HG03457 (cell line): Measurements from ENCODE around the gene KRT33A.
"Not testable (repeated sequence)": the region's sequence is repeated elsewhere in the genome, so short reads cannot be mapped to it uniquely, and the experiment has no call there.

ENCODE experiments used
- ATAC-seq: cut with Tn5 transposase; IDR thresholded peaks from one replicate; pipeline ENCODE4 v1.9.1; 2021; ENCODE audit warnings: moderate number of reproducible peaks; ENCODE audit not compliant: unreplicated experiment

The KRT33A gene

GRCh38 chr17:41366070-41366469 is 15.4 kb upstream of the KRT33A start:
- ATAC-seq, result no peak

- ATAC-seq, result no peak
Observed at GRCh38 chr17:41363881-41364280, 13.3 kb upstream of the KRT33A start.

GRCh38 chr17:41360296-41360995 is 9.8 kb upstream of the KRT33A start:
- ATAC-seq, result no peak

- ATAC-seq, result no peak
Observed at GRCh38 chr17:41354536-41354935, 3.9 kb upstream of the KRT33A start.

- ATAC-seq, result no peak
Observed at GRCh38 chr17:41352597-41353366, 2.2 kb upstream of the KRT33A start.

GRCh38 chr17:41351177-41351576 is 549 bp upstream of the KRT33A start:
- ATAC-seq, result no peak

- no peak for ATAC-seq
Observed at GRCh38 chr17:41347869-41348760, 2.5 kb downstream of the KRT33A start.

- not testable (repeated sequence) for ATAC-seq
Observed at GRCh38 chr17:41346421-41346820, 4.2 kb downstream of the KRT33A start.

GRCh38 chr17:41345992-41346391 is 4.6 kb downstream of the KRT33A start:
- ATAC-seq, result no peak

GRCh38 chr17:41343029-41343428 is 7.6 kb downstream of the KRT33A start:
- ATAC-seq, result no peak

- no peak for ATAC-seq
Observed at GRCh38 chr17:41340934-41341861, 9.4 kb downstream of the KRT33A start.

GRCh38 chr17:41340494-41340893 is 10.1 kb downstream of the KRT33A start:
- ATAC-seq, result no peak

- no peak for ATAC-seq
Observed at GRCh38 chr17:41339571-41340172, 11.0 kb downstream of the KRT33A start.

- ATAC-seq, result no peak
Observed at GRCh38 chr17:41338961-41339485, 11.6 kb downstream of the KRT33A start.

GRCh38 chr17:41335747-41336146 is 14.9 kb downstream of the KRT33A start:
- no peak for ATAC-seq

- ATAC-seq, result no peak
Observed at GRCh38 chr17:41334385-41335305, 16.0 kb downstream of the KRT33A start.

- ATAC-seq, result no peak
Observed at GRCh38 chr17:41333836-41334235, 16.8 kb downstream of the KRT33A start.

GRCh38 chr17:41333098-41333497 is 17.5 kb downstream of the KRT33A start:
- ATAC-seq, result no peak

- no peak for ATAC-seq
Observed at GRCh38 chr17:41332239-41332638, 18.4 kb downstream of the KRT33A start.
